HepG2 (cell line): ENCODE measurements around the gene BABAM2. TPM values are rescaled to one million over a fixed set of nuclear protein-coding genes. Genes with fewer than 3 reads are reported as not detected.

Source experiments
- ATF7 ChIP-seq, 2 experiments: fragments of 450-650 bp in 1 of 2; sonication (generic) in 1 of 2; formaldehyde crosslinking in 1 of 2; IDR thresholded peaks; 2 replicates each; pipeline versions ENCODE4 v1.4.0 to v1.6.1; 2016 to 2020; ENCODE audit warnings: antibody characterized with exemption in 1 of 2, mild to moderate bottlenecking in 1 of 2, missing genetic modification reagents in 1 of 2
- CCDC6 ChIP-seq: sonication (generic); formaldehyde crosslinking; IDR thresholded peaks from 2 replicates; pipeline ENCODE4 v1.8.1; 2022; ENCODE audit warnings: mild to moderate bottlenecking, missing genetic modification reagents, moderate library complexity
- CEBPG ChIP-seq: IDR thresholded peaks from 2 replicates; pipeline ENCODE4 v1.6.1; 2016
- DMAP1 ChIP-seq: IDR thresholded peaks from 2 replicates; pipeline ENCODE4 v1.6.1; 2016
- ELF4 ChIP-seq: sonication (generic); formaldehyde crosslinking; IDR thresholded peaks from 2 replicates; pipeline ENCODE4 v1.5.0; 2020; ENCODE audit warnings: missing genetic modification reagents, mild to moderate bottlenecking, moderate library complexity, borderline replicate concordance
- HDAC6 ChIP-seq: fragments of 200-600 bp; sonication (generic); IDR thresholded peaks from 2 replicates; pipeline ENCODE4 v1.7.0; 2017; ENCODE audit warnings: mild to moderate bottlenecking, antibody characterized with exemption, low read length, low read depth
- MTA3 ChIP-seq: sonication (generic); formaldehyde crosslinking; IDR thresholded peaks from 2 replicates; pipeline ENCODE4 v1.4.0; 2020; ENCODE audit warnings: missing genetic modification reagents
- PHF21A ChIP-seq: sonication (generic); formaldehyde crosslinking; IDR thresholded peaks from 2 replicates; pipeline ENCODE4 v1.5.0; 2020; ENCODE audit warnings: mild to moderate bottlenecking, missing genetic modification reagents
- TMF1 ChIP-seq: sonication (generic); formaldehyde crosslinking; IDR thresholded peaks from 2 replicates; pipeline ENCODE4 v1.8.1; 2022; ENCODE audit warnings: low read depth, missing genetic modification reagents
- ZFP82 ChIP-seq: sonication (generic); formaldehyde crosslinking; IDR thresholded peaks from 2 replicates; pipeline ENCODE4 v1.5.1; 2020; ENCODE audit warnings: mild to moderate bottlenecking, missing genetic modification reagents, borderline replicate concordance
- ZMAT3 ChIP-seq: sonication (generic); formaldehyde crosslinking; conservative IDR thresholded peaks from 2 replicates; pipeline ENCODE4 v1.7.0; 2021; ENCODE audit warnings: missing genetic modification reagents
- ZNF3 ChIP-seq: IDR thresholded peaks from 2 replicates; pipeline ENCODE4 v1.7.0; 2017; ENCODE audit warnings: inconsistent platforms
- ZNF556 ChIP-seq: sonication (generic); formaldehyde crosslinking; IDR thresholded peaks from 2 replicates; pipeline ENCODE4 v1.4.0; 2020; ENCODE audit warnings: mild to moderate bottlenecking, missing genetic modification reagents, borderline replicate concordance
- ZNF713 ChIP-seq: sonication (generic); formaldehyde crosslinking; IDR thresholded peaks from 2 replicates; pipeline ENCODE4 v1.4.0; 2020; ENCODE audit warnings: mild to moderate bottlenecking, missing genetic modification reagents
- ZNF749 ChIP-seq: sonication (generic); formaldehyde crosslinking; IDR thresholded peaks from 2 replicates; pipeline ENCODE4 v1.8.0; 2022; ENCODE audit warnings: mild to moderate bottlenecking, missing genetic modification reagents, moderate library complexity, borderline replicate concordance
- ZSCAN22 ChIP-seq: sonication (generic); formaldehyde crosslinking; IDR thresholded peaks from 2 replicates; pipeline ENCODE4 v1.4.0; 2020; ENCODE audit warnings: mild to moderate bottlenecking, missing genetic modification reagents
- polyA plus RNA-seq, 8 experiments: library from polyadenylated mRNA; depleted of rRNA in 3 of 8; stranded (reverse) in 7 of 8; unstranded in 1 of 8; fragments of >200 nt; fragmentation: Illumina TruSeq in 4 of 8; extraction: Trizol in 4 of 8; gene quantifications; 2 replicates each; pipeline versions ENCODE4 v1.2.1 to v1.2.3, GENCODE V29; 2011 to 2016; ENCODE audit warnings: low read depth in 4 of 8, missing spikeins in 1 of 8, mixed read lengths in 1 of 8; ENCODE audit not compliant: insufficient read depth in 1 of 8
- total RNA-seq, 5 experiments: library from RNA; depleted of rRNA; stranded (reverse); fragments of >200 nt; fragmentation: Illumina TruSeq; extraction: Trizol; gene quantifications; 2 replicates each; pipeline ENCODE4 v1.2.3, GENCODE V29; 2016; ENCODE audit warnings: low read depth in 1 of 5
- TF ChIP-seq, protein P1 (sequence below): sonication (generic); formaldehyde crosslinking; IDR thresholded peaks from 2 replicates; pipeline ENCODE4 v1.4.0; 2020; ENCODE audit warnings: missing genetic modification reagents, mild to moderate bottlenecking, borderline replicate concordance
- TF ChIP-seq, protein P2 (sequence below): IDR thresholded peaks from 2 replicates; pipeline ENCODE4 v1.6.1; 2016; ENCODE audit warnings: missing genetic modification reagents, missing compliant biosample characterization
- TF ChIP-seq, protein P3 (sequence below): sonication (generic); formaldehyde crosslinking; IDR thresholded peaks from 2 replicates; pipeline ENCODE4 v1.4.0; 2020; ENCODE audit warnings: missing genetic modification reagents, low read depth, mild to moderate bottlenecking, borderline replicate concordance
- TF ChIP-seq, protein P4 (sequence below): IDR thresholded peaks from 2 replicates; pipeline ENCODE4 v1.6.1; 2018; ENCODE audit warnings: missing genetic modification reagents, mild to moderate bottlenecking, missing compliant biosample characterization
- TF ChIP-seq, protein P5 (sequence below): sonication (generic); formaldehyde crosslinking; IDR thresholded peaks from 2 replicates; pipeline ENCODE4 v1.4.0; 2020; ENCODE audit warnings: missing genetic modification reagents
- TF ChIP-seq, protein P6 (sequence below): sonication (generic); formaldehyde crosslinking; IDR thresholded peaks from 2 replicates; pipeline ENCODE4 v1.4.0; 2020; ENCODE audit warnings: mild to moderate bottlenecking, missing genetic modification reagents

Gene BABAM2
- total and polyA plus RNA-seq, 2 of the 13 experiments (the other 11 are each of a cell fraction or from before 2014, with no cell fraction given), result 24.9 to 28.0 TPM

DNA sequence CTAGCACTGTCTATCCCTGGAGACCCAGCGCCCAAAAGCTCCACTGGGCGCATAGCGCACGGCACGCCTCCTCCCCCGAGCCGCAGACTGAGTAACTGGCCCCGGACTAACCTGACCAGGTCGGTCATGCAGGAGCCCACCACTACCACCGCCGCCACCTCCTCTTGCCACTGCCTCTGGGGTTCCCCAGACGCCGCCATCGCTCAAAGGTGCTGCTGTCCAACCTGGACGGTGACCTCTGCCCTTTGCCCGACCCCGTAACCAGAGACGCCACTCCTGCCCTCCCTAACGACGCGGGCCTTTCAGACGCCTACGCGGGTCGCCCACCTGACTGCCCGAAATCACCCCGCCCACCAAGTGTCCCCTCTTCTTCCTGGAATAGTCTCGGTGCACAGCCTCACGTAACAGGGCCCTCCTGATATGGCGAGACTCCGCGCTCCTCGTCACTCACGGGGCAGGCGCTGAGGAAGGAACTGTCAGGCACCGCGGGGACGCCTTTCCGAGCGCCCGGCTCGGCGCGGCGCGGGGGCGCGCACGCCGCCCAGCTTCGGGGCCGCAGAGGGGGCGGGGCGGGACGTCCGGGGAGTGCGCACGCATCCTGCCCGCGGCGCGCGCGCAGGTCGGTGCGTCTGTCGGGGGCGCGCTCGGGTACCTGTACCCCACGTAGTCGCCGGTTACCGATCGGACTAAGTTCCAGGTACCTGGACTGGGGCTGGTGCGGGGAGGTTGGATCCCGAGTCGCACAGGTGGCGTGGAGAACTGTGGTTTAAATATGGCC lies at the start of gene BABAM2, which contains the start of gene RBKS (continued):
- TF ChIP-seq CCDC6 (CRISPR knock-in tag) (peak; percentile 90; the same call in 1 of the 2 replicates), DMAP1 (CRISPR knock-in tag) (peak; percentile 80; the same call in 1 of the 2 replicates), PHF21A (CRISPR knock-in tag) (peak; percentile 79), HDAC6 (peak; percentile 88; the same call in 1 of the 2 replicates), ZMAT3 (CRISPR knock-in tag) (peak; percentile 10; the same call in 1 of the 2 replicates), ZNF713 (peak; percentile 97), ZSCAN22 (CRISPR knock-in tag) (peak; percentile 79), ELF4 (CRISPR knock-in tag) (peak; percentile 83; the same call in 1 of the 2 replicates), ATF7 (IDR thresholded peaks at IDR 0.05) (no peak), ATF7 (CRISPR knock-in tag; IDR thresholded peaks at IDR 0.05) (peak; percentile 84), ZNF749 (no peak), CEBPG (no peak), MTA3 (CRISPR knock-in tag) (no peak), ZNF556 (CRISPR knock-in tag) (peak; percentile 87; the same call in 1 of the 2 replicates), ZNF3 (CRISPR knock-in tag) (no peak), TMF1 (peak; percentile 93; the same call in 1 of the 2 replicates), ZFP82 (peak; percentile 45; the same call in 1 of the 2 replicates)
- TF ChIP-seq, protein P1, sequence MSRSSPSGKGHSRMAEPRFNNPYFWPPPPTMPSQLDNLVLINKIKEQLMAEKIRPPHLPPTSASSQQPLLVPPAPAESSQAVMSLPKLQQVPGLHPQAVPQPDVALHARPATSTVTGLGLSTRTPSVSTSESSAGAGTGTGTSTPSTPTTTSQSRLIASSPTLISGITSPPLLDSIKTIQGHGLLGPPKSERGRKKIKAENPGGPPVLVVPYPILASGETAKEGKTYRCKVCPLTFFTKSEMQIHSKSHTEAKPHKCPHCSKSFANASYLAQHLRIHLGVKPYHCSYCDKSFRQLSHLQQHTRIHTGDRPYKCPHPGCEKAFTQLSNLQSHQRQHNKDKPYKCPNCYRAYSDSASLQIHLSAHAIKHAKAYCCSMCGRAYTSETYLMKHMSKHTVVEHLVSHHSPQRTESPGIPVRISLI (CRISPR knock-in tag), result peak; percentile 44; the same call in 1 of the 2 replicates
- TF ChIP-seq, protein P2, sequence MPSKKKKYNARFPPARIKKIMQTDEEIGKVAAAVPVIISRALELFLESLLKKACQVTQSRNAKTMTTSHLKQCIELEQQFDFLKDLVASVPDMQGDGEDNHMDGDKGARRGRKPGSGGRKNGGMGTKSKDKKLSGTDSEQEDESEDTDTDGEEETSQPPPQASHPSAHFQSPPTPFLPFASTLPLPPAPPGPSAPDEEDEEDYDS (CRISPR knock-in tag), result no peak; the same call in none of the 2 replicates
- TF ChIP-seq, protein P3, sequence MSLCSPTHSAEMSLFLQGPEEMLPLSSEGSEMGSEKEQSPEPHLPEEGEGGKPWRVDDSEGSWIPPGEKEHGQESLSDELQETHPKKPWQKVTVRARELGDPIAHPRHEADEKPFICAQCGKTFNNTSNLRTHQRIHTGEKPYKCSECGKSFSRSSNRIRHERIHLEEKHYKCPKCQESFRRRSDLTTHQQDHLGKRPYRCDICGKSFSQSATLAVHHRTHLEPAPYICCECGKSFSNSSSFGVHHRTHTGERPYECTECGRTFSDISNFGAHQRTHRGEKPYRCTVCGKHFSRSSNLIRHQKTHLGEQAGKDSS (CRISPR knock-in tag), result peak; percentile 94; the same call in 1 of the 2 replicates
- TF ChIP-seq, protein P4, sequence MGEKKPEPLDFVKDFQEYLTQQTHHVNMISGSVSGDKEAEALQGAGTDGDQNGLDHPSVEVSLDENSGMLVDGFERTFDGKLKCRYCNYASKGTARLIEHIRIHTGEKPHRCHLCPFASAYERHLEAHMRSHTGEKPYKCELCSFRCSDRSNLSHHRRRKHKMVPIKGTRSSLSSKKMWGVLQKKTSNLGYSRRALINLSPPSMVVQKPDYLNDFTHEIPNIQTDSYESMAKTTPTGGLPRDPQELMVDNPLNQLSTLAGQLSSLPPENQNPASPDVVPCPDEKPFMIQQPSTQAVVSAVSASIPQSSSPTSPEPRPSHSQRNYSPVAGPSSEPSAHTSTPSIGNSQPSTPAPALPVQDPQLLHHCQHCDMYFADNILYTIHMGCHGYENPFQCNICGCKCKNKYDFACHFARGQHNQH (CRISPR knock-in tag), result peak; percentile 80; the same call in 1 of the 2 replicates
- TF ChIP-seq, protein P5, sequence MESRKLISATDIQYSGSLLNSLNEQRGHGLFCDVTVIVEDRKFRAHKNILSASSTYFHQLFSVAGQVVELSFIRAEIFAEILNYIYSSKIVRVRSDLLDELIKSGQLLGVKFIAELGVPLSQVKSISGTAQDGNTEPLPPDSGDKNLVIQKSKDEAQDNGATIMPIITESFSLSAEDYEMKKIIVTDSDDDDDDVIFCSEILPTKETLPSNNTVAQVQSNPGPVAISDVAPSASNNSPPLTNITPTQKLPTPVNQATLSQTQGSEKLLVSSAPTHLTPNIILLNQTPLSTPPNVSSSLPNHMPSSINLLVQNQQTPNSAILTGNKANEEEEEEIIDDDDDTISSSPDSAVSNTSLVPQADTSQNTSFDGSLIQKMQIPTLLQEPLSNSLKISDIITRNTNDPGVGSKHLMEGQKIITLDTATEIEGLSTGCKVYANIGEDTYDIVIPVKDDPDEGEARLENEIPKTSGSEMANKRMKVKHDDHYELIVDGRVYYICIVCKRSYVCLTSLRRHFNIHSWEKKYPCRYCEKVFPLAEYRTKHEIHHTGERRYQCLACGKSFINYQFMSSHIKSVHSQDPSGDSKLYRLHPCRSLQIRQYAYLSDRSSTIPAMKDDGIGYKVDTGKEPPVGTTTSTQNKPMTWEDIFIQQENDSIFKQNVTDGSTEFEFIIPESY (CRISPR knock-in tag), result no peak; the same call in 1 of the 2 replicates
- TF ChIP-seq, protein P6, sequence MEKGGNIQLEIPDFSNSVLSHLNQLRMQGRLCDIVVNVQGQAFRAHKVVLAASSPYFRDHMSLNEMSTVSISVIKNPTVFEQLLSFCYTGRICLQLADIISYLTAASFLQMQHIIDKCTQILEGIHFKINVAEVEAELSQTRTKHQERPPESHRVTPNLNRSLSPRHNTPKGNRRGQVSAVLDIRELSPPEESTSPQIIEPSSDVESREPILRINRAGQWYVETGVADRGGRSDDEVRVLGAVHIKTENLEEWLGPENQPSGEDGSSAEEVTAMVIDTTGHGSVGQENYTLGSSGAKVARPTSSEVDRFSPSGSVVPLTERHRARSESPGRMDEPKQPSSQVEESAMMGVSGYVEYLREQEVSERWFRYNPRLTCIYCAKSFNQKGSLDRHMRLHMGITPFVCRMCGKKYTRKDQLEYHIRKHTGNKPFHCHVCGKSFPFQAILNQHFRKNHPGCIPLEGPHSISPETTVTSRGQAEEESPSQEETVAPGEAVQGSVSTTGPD (CRISPR knock-in tag), result no peak
